ENCODE results near the gene CNIH3.

Gene CNIH3

DNA sequence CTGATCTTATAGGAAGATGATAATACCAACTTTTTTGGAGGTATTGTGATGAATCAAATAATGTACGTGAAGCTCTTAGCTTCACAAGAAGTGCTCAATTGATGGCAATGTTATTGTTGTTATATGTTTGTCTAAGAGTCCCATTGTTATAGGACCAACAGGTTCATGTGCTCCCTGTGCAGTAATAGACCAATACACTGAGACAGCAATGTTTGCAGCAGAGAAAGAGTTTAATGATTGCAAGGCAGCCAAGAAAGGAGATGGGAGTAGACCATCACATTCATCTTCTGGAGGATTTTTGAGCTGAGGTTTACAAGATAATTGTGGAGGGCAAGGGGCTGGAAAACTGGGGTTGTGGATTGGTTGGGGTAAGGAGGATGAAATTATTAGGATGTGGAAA is 143.0 kb downstream of the CNIH3 start:
- no peak for DNase-seq (ENCODE audit: low spot score)

DNA sequence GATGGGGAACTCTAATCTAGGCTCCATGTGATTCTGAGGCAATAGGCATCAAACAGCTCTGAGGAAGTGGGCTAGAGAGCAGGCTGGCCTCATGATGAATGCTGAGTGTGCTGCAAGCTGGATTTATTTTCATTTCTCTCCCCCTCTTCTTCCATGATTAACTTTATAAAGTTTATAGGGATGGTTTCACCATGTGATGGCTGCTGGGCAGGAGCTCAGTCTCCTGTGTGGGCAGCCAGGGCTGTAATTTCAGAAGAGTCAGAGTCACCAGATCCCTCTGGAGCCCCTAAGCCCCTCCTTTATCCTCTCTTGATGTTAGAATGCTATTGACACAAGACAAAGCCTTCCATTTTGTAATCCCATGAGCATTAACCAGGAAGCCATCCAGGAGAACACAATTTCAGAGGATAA is 143.6 kb downstream of the CNIH3 start:
- Histone ChIP-seq H3K4me3 (no peak overlapping the region), H3K27ac (no peak overlapping the region)
- TF ChIP-seq, protein P1, sequence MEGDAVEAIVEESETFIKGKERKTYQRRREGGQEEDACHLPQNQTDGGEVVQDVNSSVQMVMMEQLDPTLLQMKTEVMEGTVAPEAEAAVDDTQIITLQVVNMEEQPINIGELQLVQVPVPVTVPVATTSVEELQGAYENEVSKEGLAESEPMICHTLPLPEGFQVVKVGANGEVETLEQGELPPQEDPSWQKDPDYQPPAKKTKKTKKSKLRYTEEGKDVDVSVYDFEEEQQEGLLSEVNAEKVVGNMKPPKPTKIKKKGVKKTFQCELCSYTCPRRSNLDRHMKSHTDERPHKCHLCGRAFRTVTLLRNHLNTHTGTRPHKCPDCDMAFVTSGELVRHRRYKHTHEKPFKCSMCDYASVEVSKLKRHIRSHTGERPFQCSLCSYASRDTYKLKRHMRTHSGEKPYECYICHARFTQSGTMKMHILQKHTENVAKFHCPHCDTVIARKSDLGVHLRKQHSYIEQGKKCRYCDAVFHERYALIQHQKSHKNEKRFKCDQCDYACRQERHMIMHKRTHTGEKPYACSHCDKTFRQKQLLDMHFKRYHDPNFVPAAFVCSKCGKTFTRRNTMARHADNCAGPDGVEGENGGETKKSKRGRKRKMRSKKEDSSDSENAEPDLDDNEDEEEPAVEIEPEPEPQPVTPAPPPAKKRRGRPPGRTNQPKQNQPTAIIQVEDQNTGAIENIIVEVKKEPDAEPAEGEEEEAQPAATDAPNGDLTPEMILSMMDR (IDR thresholded peaks at IDR 0.05), result no peak
- no peak for DNase-seq (ENCODE audit: low spot score)

More for the DNA sequence above, 143.0 kb downstream of the CNIH3 start:
- Histone ChIP-seq H3K4me3 (no peak overlapping the region), H3K27ac (no peak overlapping the region)
- TF ChIP-seq, protein P1 (IDR thresholded peaks at IDR 0.05), result no peak

DNA sequence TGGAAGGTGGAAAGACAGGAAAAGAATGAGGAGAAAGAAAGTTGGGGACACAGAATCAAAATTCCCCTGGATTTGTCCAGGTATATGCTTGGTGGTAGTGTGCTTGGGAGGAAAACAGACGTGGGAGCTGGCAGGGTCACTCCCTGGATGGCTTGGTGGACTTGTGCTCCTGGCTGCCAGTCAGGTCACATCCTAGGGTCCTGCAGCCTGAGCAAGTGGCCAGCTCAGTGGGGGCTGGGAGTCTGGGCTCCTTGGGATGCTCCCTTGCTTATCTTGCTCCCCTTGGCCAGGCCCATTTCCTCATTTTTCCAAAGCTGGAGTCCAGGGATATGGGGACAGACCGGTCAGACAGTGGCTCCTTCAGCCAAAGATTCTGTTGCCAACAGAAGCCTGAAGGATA is 144.0 kb downstream of the CNIH3 start:
- TF ChIP-seq, protein P1 (IDR thresholded peaks at IDR 0.05), result no peak
- no peak for DNase-seq (ENCODE audit: low spot score)
- no peak overlapping the region for H3K27ac ChIP-seq
- no peak overlapping the region for H3K4me3 ChIP-seq

DNA sequence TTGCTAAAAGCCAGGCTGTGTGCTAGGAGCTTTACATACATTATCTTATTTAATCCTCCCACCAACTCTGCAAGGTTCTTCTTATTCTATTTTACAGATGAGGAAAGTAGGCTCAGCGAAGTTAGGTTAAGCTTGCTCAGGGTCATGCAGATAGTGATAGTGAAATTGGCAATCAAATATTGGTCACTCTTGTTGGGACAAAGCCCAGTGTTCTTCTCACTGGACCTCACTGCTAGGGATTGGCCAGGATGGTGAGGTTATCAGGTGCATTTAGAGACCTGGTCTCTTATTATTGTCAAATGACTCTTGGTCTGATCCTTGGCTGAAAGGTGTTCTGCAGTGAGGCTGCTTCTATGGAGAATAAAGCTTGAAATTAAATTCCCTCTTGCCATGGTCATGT is 145.1 kb downstream of the CNIH3 start:
- Histone ChIP-seq H3K4me3 (no peak overlapping the region), H3K27ac (no peak overlapping the region)
- TF ChIP-seq, protein P1 (IDR thresholded peaks at IDR 0.05), result no peak
- no peak for DNase-seq (ENCODE audit: low spot score)

DNA sequence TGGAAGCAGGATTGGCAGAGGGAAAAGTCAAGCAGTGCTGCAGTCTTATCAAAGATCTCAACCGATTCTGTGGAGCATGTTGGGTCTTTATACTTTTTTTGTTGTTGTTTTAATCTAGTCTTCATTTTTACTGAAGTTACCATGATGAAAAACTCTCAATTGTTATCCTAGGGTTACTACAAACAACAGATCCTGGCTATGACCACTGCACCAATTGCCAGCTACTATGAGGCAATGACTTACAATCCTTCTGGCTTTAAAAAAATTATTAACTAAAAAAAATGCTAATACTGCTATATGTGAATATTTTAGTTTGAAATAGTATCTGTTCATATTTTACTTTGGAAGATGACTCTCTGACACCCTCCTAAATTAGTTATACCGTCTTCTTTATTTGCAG is 145.9 kb downstream of the CNIH3 start:
- no peak overlapping the region for H3K27ac ChIP-seq
- no peak for DNase-seq (ENCODE audit: low spot score)
- H3K4me3 ChIP-seq, result no peak overlapping the region
- TF ChIP-seq, protein P1 (IDR thresholded peaks at IDR 0.05), result no peak

DNA sequence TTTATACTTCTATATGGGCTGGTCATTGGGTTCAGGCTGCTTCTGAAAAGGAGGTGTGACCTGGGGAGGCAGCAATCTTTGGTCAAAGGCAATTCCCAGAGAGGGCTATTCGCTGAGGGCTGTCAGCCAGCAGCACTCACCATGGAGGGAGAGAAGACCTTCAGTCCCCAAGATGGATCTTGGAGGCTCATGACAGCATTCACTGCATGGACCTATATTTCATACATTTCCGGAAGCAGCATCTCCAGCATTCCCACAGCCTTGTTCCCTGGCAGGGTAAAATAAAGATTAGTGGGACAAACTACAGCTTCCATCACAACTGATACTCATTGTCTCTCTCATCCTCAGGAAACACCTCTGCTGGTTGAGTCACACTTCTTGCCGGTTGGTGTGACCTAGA is 146.6 kb downstream of the CNIH3 start:
- no peak overlapping the region for H3K4me3 ChIP-seq
- DNase-seq (ENCODE audit: low spot score), result no peak
- H3K27ac ChIP-seq, result no peak overlapping the region
- TF ChIP-seq, protein P1 (IDR thresholded peaks at IDR 0.05), result no peak

DNA sequence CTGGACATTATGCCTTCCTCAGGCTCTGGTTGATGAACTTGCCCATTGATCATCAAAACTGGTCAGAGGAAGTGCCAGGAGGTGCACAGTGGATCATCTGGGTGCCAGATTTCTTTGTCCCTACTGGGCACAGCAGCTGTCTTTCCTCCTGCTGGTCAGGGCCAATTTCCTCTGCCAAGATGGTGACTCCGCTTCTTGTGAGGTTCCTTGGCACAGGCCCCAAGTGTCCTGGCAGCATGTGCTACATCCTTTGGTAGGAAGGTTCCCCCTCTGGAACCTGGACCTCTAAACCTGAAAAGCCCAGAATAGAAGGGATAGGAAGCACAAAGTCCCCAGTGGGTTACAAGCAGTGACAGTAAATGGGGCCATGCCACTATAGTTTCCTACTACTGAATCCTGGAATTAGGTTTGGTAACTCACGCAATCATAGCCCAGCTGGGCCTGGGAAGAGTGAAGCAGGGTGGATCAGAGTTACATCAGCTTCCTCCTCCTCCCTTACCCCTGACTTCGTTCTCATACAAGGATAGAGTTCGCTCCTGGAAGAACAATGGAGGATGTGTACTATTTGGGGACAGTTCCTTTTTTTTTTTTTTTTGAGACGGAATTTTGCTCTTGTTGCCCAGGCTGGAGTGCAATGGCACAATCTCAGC is 147.1 kb downstream of the CNIH3 start:
- TF ChIP-seq, protein P1 (IDR thresholded peaks at IDR 0.05), result no peak
- Histone ChIP-seq H3K4me3 (no peak overlapping the region), H3K27ac (no peak overlapping the region)
- DNase-seq (ENCODE audit: low spot score), result no peak

All from coronary artery (tissue), 2 donors.